ENCODE measurements around the gene KCNIP1.

- TF ChIP-seq POLR2A (IDR thresholded peaks at IDR 0.05; ENCODE audit: low read depth) (no peak), EP300 (IDR thresholded peaks at IDR 0.05) (no peak), CTCF (IDR thresholded peaks at IDR 0.05) (no peak), POLR2AphosphoS5 (IDR thresholded peaks at IDR 0.05) (no peak)
These were observed 10.2 kb downstream of the KCNIP1 start for GRCh38 chr5:170513856-170514525.

Measured in esophagus muscularis mucosa (tissue), 4 donors.